GM10248 (cell line): ENCODE measurements around the gene RHEB.

Source experiments
- CTCF ChIA-PET: fragments of 300-600 bp; sonication (Branson Sonifier 250); formaldehyde crosslinking; extraction: SDS; loops from one replicate; lab custom pipeline; 2021; ENCODE audit warnings: antibody characterized with exemption; lab: Yijun Ruan, JAX
- POLR2A ChIA-PET: fragments of 350-650 bp; sonication (Branson Sonifier 250); formaldehyde crosslinking; extraction: SDS; loops from one replicate; lab custom pipeline; 2020; ENCODE audit warnings: antibody characterized with exemption; lab: Yijun Ruan, JAX
- DNase-seq: peaks from one replicate; pipeline ENCODE4 v3.0.0; 2012; ENCODE audit errors: extremely low spot score
- CTCF ChIP-seq: IDR thresholded peaks from 2 replicates; pipeline ENCODE4 v1.5.1; 2012; ENCODE audit warnings: mild to moderate bottlenecking, low read depth; ENCODE audit errors: extremely low read depth, missing control alignments, control extremely low read depth

RHEB gene

GRCh38 chr7:151425670-151426440 is 93.8 kb downstream of the RHEB start:
- no peak for DNase-seq
- CTCF ChIA-PET = no interaction called here
- no peak for TF ChIP-seq CTCF
- POLR2A ChIA-PET = no interaction called here

DNA sequence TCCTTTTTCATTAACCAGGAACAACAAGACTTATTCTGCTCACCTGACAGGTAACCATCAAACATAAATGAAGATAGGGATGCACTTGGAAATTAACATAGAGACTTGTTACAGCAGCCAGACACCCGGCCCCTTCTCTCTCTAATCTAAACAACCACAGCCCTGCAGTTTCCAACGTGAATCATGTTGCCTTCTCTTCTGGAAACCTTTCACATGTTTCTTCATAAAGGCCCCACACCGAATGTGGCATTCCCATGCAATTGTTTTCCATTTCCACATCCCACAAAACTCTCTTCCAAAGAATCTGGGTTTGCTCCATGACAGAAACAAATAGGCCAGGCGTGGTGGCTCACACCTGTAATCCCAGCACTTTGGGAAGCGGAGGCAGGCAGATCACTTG is 94.9 kb downstream of the RHEB start:
- CTCF ChIA-PET = no interaction called here
- POLR2A ChIA-PET = no interaction called here
- DNase-seq = no peak
- no peak for TF ChIP-seq CTCF

DNA sequence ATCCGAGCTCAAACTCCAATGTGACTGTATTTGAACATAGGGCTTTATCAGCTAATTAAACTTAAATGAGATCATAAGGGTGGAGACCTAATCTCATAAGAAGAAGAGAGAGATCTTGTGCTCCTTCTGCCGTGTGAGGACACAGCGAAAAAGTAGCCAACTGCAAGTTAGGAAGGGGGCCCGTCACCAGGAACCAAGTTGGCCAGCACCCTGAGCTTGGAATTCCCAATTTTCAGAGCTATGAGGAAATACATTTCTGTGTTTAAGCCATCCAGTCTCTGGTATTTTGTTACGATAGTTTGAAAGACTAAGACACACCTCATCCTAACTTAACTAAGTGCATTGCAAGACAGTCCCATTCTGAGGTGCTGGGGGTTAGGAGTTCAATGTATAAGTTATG is 95.8 kb downstream of the RHEB start:
- ChIA-PET CTCF (interaction anchor here (0.9 to 1.3 kb wide), 2 partner anchors 11 to 14 kb away, joined by 3 to 4 read pairs; no protein-coding TSS in a partner anchor), POLR2A (no interaction called here)
- no peak for DNase-seq
- TF ChIP-seq CTCF = no peak

GRCh38 chr7:151423226-151423625 is 96.5 kb downstream of the RHEB start:
- ChIA-PET POLR2A (no interaction called here), CTCF (interaction anchor here (0.8 to 1.3 kb wide), 3 partner anchors 11 to 14 kb away, joined by 3 to 4 read pairs (median 3); no protein-coding TSS in a partner anchor)
- DNase-seq = no peak
- no peak for TF ChIP-seq CTCF

DNA sequence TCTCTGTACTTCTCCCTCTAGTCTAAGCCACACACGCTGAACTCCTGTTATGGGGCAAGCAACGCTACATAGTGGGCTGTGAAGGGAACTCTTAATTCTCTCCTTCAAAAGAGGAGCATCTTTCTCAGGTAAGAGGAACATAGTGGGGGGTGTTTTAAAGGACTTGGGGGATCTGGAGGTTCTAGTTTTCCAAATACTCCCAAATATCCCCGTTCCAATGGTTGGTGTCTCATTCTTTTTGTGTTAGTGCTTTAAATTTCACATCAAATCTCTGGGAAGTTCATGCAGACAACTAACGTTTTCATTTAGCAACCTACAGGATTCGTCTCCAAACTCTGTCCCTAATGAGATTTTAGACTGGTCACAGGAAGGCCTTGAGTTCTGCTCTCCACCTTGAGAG is 97.5 kb downstream of the RHEB start:
- TF ChIP-seq CTCF = no peak
- CTCF ChIA-PET = no interaction called here
- POLR2A ChIA-PET = no interaction called here
- DNase-seq = no peak

- DNase-seq = no peak
- ChIA-PET POLR2A (no interaction called here), CTCF (interaction anchor here (1.1 kb wide), 1 partner anchor 52 kb away, joined by 3 read pairs; no protein-coding TSS in a partner anchor)
Observed at GRCh38 chr7:151420144-151420543, 99.6 kb downstream of the RHEB start.

More at GRCh38 chr7:151420144-151420543, 99.6 kb downstream of the RHEB start:
- no peak for TF ChIP-seq CTCF
